Activated CD4-positive, alpha-beta T cell treated with anti-CD3 and anti-CD28 coated beads, Interleukin-2, amount 50 U/mL, for 16 hours (primary cell): ENCODE results near the gene EMP2.
"Not testable (repeated sequence)": the region's sequence is repeated elsewhere in the genome, so short reads cannot be mapped to it uniquely, and the experiment has no call there.

ENCODE experiments used
- DNase-seq: peaks from one replicate; pipeline ENCODE4 v3.0.0-alpha.2; 2020

The EMP2 gene, protein sequence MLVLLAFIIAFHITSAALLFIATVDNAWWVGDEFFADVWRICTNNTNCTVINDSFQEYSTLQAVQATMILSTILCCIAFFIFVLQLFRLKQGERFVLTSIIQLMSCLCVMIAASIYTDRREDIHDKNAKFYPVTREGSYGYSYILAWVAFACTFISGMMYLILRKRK

DNA sequence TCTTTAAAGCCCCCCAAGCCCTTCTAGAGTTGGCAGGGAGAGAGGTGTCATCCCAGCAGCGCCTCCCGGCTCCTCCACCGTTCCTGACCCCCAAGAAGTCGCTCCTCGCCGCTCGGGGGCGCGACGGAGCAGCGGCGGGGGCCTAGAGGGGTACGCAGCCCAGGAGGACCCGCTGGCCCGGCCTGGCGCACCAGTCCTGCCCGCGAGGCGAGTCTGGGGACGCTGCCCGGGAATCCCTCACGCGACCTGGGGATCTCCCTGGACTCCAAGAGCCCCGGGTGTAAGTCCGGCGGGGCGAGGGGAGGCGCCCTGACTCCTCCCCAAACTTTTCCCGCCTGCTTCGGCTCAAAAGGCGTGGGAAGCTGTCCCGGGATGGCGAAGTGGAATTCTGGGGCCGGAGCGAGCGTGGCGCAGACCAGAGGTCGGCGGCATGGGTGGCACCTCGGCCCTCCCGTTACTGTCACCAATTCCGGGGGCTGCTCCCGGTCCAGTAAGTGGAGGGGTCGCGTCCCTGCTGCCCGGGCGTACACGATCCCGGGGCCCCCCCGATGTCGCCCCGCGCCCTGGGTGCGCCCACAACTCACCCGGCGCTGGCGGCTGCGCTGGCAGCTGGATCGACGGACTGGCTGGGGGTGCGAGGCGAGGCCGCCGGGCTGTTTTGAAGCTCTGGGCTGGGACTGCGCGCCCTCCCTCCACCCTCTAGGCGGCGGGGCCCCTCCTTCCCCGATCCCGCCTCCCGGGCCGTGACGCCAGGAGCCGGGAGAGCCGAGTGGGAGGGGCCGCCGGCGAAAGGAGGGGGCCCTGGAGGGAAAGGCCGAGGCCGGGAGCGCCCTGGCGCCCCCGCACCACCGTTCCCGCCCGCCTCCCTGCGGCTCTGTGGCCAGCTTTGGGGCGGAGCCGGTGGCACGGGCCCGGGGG is at the start of gene EMP2:
Gene EMP2 (minus strand): TSS at position 634 of the 918 bp plus-strand sequence. CDS start 32,981 bp downstream, outside the sequence.
- no peak for DNase-seq

DNA sequence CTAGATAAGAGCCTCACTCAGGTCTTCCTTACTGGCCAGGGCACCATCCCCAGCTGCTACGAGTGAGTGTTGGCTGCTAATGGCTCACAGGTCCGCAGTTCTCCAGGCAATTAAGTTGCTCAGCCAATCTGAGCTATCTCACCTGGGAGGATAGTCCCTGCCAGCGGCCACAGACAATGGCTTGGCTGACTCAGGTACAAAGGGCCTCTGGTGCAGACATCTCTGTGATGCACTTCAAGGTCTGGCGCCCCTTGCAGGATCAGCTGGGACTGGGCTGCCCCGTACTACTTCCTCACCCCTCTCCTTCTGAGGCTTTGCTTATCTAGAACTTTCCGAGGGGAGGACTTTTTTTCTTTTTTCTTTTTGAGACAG is 49.2 kb upstream of the EMP2 start:
- no peak for DNase-seq

DNA sequence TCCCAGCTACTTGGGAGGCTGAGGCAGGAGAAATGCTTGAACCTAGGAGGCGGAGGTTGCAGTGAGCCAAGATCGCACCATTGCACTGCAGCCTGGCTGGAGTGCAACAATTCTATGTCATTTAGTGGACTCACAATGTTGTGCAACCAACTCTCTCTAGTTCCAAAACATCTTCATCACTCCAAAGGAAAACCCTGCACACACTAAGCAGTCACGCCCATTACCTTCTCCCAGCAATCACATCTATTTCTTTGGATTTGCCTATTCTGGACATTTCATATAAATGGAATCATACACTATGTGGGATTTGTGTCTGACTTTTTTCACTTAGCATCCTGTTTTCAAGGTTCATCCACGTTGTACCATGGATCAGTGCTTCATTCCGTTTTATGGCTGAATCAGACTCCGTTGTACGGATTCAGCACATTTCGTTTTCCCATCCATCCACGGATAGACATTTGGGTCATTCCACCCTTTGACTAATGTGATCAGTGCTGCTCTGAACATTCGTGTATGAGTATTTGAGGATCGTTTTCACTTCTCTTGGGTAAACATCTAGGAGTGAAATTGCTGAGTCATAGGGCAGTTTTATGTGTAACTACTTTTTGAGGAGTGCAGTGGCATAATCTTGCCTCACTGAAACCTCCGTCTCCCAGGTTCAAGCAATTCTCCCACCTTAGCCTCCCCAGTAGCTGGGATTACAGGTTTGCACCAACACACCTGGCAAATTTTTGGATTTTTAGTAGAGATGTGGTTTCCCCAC is 45.4 kb upstream of the EMP2 start:
- DNase-seq: peak; percentile 10

DNA sequence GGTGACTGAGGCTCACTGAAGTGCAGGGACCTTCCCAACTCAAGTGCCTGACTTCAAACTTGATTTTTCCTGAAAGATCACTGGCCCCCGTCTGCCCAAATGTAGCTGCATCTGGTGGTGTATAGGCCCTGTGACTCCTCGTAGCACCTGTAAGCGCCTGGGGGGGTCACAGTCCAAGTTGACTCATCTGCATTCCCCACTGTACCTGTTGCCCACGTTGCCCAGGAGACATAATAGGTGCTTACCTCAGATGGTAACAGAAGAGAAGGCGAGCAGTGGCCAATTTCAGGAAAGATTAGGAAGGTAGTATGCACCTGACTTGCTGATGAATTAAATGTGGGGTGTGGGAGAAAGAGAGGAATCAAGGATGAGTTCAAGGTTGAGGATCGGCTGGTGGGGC is 44.1 kb upstream of the EMP2 start:
- no peak for DNase-seq

DNA sequence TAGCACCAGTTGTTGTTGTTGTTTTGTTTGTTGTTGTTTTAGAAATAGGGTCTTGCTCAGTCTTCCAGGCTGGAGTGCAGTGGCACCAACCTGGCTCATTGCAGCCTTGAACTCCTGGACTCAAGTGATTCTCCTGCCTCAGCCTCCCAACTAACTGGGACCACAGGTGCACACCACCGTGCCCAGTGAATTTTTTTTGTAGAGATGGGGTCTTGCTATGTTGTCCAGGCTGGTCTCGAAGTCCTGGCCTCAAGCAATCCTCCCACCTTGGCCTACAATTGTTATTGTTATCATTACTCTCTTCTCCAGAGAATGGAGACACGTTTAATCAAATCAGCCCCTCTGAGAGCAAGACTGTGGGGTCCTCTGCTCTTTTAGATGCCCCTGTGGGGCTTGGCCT is 42.7 kb upstream of the EMP2 start:
- no peak for DNase-seq

DNA sequence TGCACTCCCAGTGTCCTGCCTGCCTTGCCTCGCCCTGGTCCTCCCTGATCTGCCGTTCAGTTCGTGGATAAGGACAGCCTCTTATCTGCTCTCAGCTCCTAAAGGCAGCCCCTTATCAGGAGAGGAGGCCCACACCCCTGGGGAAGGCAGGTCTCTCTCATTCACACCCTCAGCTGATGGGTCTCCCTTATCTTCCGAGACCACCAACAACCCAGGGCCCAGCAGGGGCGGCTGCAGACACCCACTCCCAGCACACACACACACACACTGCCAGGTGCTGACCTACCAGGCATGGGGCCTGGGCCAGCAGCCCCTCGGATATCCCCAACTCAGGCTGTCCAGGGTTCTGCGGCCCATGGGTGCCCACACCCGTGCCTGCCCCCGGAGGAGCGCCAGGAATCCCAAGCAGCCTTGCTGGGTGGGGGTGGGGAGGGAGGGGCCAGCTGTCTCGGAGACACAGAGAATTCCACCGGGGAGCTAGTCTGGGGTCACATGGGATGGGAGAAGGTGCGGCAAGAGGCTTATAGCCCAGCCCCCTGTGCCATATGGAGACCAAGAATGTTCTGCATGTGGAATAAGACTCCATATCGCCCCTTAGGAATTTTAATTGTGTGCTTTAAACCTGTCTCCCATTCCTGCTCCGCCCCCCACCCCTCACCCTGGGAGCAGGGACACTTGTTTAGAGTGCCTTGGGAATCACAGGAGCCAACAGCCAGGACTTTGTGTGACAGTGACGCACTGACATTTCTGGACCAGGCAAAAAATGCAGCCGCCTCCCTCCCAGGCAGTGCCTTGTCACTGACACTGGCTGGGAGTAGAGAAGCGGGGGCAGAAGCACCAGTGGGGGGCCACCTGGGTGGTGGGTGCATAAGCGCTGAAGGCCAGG is 41.9 kb upstream of the EMP2 start:
- no peak for DNase-seq

DNA sequence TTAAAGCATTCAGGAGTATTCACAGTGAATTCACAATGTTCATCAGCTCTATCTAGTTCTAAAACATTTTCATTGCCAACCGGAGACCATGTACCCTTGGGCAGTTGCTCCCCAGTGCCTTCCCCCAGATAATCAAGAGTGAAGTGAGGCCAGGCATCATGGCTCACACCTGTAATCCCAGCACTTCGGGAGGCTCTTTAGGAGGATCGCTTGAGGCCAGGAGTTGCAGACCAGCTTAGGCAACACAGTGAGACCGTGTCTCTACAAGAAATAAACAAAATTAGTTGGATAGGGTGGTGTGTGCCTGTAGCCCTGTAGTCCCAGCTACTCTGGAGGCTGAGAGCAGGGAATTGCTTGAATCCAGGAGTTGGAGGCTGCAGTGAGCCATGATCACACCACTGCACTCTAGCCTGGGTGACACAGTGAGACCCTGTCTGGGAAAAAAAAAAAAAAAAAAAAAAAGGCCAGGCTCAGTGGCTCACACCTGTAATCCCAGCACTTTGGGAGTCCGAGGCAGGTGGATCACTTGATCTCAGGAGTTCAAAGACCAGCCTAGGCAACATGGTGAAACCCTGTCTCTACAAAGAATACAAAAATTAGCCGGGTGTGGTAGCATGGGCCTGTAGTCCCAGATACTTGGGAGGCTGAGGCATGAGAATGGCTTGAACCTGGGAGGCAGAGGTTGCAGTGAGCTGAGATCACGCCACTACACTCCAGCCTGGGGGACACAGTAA is 41.0 kb upstream of the EMP2 start:
- not testable (repeated sequence) for DNase-seq

DNA sequence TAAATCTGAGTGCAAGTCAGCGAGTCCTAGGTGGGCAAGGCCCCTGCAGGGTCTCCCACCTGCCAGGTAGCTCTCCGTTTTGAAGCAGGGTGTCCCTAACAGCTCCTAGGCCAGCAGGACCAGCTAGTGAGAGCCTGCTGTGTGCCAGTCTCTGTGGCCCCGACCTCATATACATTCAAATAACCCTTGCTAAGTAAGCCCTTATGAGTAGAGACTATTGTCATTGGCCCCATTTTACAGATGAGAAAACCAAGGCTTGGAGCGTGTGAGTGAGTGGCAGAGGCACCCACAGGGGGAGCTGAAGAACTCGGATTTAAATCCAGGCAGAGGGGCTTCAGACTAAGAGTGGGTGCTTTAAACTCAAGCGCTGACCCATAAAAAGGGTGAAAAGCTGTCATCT is 39.7 kb upstream of the EMP2 start:
- DNase-seq: no peak

DNA sequence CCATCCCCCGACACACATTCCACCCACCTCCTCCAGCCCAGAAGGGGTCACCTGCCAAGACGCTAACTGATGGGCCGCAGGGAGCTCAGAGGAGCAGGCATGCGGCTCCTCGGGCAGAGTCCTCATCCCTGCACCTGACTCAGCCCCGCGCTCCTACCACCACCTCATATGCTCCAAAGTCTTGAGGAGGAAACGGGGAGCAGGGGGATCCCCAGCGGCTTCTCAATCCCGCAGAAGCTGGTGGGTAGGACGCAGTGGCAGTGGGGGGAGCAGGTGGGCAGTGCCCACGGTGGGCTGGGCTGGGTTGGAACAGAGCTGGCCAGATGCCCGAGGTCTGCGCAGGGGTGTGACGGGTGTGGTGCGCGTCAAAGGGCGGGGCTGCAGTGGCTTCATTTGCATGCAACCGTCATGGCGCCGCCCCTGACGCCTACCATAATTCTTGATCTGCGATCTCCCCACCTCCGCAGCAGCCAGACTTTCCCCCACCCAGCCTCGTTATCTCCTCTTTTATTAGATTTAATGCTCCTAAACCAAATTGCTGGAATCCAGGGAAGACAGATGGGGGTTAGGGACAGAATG is 39.0 kb upstream of the EMP2 start:
- DNase-seq: no peak

DNA sequence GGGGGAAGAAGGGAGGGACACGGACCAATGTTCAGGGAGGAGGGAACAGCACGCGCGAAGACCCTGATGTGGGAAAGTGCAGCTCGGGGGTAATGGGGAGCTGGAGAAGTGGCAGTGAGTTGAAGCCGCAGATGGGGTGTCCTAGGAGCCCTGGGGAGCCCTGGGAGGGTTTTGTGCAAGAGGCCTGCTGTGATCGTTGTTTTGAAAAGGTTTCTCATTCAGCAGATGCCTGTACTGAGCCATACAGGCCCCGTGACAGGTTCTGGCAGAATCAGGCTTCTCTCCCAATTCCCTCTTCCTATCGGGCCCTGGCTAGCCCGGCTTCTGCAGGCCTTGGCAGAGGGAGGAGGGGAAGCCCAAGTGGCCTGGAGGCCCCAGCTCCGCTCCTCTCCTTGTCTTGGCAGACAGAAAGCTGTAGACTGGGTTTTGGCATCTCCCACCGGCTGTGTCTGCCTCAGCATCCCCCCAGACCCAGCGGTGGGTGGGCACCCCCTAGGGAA is 38.4 kb upstream of the EMP2 start:
- no peak for DNase-seq

DNA sequence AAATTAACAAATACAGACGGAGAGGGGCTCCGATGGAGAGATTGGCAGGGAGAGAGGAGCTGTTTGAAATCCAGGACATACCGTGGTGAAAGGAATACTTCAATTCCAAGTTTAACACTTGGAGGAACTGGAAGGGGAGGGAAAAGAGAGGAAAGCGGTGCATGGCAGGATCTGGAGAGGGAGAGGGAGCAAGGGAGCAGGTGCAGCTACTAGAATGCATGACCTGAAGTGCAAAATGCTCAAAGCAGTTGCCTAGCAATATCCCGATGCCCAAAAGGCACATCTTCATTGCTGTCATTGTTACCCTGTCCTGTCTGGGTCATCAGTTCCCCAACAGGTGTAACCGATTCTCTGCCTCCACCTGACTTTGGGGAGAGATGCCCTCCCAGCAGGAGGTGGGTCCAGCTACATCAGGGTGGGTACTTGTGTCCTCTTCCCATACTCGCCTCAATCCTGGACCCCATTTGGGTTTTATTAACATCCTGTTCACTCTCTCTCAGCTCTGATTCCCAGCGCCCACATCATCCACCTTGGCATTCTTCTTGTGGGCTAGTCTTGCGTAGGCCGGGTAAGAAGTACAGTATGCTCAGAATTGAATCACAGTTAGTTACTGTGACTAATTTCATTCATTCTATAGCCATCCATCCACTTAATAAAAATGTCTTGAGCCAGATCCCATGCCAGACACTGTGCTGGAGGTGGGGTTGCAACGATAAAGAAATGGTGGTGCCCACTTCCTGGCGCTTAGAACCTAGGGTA is 37.4 kb upstream of the EMP2 start:
- DNase-seq: no peak

DNA sequence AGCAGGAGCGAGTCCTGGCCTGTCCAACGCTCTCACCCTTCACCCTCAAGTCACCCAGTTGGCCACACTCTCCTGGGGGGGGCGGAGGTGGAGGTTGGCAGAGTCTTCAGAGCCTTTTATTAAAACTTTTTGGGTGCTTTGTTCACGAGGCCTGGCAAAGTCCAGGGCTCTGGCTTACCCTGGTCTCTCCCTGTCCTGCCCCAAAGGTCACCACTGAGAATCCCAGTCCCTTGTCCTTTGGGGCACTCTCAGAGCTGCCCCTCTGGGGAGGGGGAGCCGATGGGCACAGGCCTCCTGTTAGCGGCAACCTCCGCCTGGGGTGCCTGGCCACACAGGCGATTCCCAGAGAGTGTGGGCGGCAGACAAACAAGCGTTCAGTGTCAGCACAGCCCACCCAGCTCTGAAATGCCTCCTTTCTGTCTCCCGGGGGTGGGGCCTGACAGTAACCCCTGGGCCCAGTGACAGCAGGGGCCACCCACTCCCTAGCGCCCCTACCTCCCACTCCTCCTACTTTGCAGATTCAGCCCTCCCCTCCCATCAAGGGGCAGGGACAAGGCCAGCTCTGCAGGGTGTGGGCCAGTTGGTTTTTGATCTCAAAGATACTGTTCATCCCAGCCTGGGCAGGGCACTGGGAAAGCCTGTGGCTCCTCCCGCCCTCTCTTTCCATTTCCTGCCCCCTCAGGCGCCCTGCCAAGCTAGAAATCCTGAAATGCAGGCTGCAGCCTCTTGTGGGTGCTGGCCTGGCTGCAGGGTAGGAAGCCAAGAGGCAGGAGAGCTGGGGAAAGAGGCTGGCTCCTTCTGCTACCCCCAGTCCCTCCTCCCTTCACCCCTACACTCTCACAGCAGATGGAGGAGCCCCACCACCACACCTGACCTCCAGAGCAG is 36.6 kb upstream of the EMP2 start:
- DNase-seq: no peak

DNA sequence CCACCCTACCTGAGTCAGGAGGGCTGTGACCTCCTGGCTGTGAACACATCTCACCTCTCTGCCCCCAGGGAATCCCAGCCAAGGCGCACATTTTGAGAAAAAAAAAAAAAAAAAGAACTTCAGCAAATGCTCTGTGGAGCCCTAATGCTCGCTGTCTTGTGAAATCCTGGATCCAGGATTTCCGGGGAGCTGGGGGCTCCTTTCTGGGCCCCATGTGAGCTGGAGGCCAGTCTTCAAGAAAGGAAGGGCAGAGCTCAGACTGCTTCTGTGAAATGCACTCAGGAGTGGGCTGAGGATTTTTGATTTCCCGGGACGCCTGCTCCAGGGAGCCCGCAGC is 36.0 kb upstream of the EMP2 start:
- DNase-seq: no peak

DNA sequence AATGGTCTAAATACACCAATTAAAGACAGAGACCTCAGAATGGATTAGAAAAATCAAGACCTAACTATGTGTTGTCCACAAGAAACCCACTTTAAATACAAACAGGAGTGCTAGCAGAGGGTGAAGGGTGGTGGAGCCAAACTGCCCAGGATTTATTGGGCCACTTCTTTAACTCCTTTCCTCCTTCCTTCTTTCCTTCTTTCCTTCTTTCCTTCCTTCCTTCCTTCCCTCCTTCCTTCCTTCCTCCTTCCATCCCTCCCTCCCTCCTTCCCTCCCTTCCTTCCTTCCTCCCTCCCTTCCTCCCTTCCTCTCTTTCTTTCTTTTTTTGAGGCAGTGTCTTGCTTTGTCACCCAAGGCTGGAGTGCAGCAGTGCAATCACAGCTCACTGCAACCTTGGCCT is 34.3 kb upstream of the EMP2 start:
- no peak for DNase-seq

DNA sequence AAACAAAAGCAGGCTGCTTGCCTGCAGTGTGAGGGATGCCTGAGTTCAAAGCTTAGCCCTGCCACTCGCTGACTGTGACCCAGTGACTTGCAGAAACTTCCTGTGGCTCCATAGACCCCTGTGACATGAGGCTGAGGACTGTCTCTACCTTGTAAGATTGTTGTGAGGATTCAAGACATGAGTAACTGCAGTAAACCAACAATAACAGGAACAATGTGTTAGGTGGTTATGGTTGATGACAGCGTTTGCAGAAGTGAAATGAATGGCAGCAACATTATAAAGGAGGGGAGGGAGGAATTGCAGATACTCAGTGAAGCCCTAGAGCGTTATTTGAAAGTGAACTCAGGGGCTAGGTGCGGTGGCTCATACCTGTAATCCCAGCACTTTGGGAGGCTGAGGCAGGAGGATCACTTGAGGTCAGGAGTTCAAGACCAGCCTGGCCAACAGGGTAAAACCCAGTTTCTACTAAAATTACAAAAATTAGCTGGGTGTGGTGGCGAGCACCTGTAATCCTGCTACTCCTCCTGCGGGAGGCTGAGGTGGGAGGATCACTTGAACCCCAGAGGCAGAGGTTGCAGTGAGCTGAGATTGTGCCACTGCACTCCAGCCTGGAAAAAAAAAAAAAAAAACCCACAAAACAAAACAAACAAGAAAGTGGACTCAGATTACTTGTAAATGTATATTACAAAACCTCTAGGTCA is 33.5 kb upstream of the EMP2 start:
- no peak for DNase-seq

DNA sequence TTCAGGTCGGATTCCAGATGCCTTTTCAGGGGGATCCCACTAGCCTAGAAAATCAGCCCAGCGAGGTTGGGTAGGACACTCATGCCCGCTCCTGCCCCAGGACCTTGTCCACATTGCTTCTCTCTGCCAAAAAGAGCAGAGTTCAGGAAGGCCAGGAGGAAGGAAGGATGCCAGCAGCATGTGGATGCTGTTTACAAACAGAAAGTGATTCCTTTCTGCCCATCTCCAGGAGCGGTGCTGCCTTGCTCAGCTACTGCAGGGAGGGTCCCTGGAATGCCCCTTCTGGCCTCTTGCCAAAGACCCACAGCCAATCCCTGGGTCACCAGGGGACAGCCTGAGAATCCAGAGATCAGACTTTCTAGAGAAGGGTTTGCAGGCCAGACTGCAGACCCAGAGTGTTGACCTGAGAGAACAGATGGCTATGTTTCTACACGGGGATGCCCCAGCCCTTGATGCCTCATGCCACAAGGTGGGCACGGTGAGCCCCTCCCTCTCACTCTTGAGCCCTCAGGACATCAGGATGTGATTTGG is 32.3 kb upstream of the EMP2 start:
- no peak for DNase-seq

DNA sequence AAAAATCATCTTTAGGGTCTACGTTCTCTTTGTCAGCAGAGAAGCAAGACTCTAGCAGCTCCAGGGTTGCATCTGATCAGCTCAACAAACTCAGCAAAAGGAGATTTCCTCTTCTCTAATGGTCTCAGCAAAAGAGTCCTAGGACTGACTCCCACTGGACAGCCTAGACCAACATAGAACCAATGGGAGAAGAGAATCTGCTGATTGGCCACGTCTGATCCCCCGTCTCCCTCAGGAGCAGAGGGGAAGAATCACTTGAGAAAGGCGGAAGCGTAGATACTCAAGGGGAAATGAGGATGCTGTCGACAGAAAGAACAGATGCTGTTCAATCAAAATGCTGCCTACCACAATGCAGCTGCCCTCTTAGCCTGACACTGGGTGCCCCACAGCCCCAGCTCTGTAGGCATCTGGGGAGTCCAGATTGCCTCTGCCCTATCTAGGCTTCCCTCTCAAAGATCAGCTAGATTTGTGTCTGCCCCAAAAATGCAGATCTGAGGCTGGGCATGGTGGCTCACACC is 31.5 kb upstream of the EMP2 start:
- no peak for DNase-seq

DNA sequence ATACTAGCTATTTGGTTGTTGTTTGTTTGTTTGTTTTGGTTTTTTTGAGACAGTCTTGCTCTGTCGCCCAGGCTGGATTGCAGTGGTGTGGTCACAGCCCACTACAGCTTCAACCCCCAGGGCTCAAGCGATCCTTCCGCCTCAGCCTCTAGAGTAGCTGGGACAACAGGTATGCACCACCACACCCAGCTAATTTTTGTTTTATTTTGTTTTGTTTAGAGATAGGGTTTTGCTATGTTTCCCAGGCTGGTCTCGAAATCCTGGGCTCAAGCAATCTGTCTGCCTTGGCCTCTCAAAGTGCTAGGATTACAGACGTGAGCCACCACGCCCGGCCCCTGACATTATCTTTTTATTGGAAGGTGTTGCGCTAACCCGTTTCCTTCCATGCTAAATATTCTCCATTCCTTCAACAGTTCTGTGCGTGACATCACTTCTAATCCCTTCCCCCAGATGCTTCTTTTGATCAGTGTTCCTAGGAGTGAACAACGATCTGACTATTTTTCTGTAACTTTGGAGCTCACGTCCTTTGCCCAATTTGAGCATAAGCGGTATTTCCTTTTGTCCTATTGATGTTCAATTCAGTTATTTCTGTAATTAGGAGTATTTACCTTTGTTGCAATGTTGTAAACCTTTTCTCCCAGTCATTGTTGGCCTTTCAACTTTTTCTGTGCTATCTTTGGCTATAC is 30.2 kb upstream of the EMP2 start:
- DNase-seq: no peak
